ENCODE data around the gene AXDND1.

AXDND1 gene

GRCh38 chr1:179586107-179586823, 220.5 kb downstream of the AXDND1 start:
- H3K4me3 ChIP-seq (ENCODE audit: low read depth, low read length): peak overlapping the region; percentile 42
- peak; percentile 46 for TF ChIP-seq CTCF (IDR thresholded peaks at IDR 0.05; ENCODE audit: low read depth, low read length, missing control alignments)
- no peak for DNase-seq (ENCODE audit: low read depth)
- in situ Hi-C loops (cut with HindIII; ENCODE audit: low sequenced_read_pairs): no loop called here

- in situ Hi-C loops (cut with HindIII; ENCODE audit: low sequenced_read_pairs): no loop called here
- no peak for TF ChIP-seq CTCF (IDR thresholded peaks at IDR 0.05; ENCODE audit: low read depth, low read length, missing control alignments)
Observed at GRCh38 chr1:179587336-179587735, 221.6 kb downstream of the AXDND1 start.

GRCh38 chr1:179588425-179589024, 222.8 kb downstream of the AXDND1 start:
- in situ Hi-C loops (cut with HindIII; ENCODE audit: low sequenced_read_pairs): no loop called here
- H3K4me3 ChIP-seq (ENCODE audit: low read depth, low read length): no peak overlapping the region
- DNase-seq (ENCODE audit: low read depth): no peak
- no peak for TF ChIP-seq CTCF (IDR thresholded peaks at IDR 0.05; ENCODE audit: low read depth, low read length, missing control alignments)

More at GRCh38 chr1:179587336-179587735, 221.6 kb downstream of the AXDND1 start:
- no peak overlapping the region for H3K4me3 ChIP-seq (ENCODE audit: low read depth, low read length)
- DNase-seq (ENCODE audit: low read depth): no peak

GRCh38 chr1:179589509-179589908, 223.7 kb downstream of the AXDND1 start:
- in situ Hi-C loops (cut with HindIII; ENCODE audit: low sequenced_read_pairs): no loop called here
- no peak for TF ChIP-seq CTCF (IDR thresholded peaks at IDR 0.05; ENCODE audit: low read depth, low read length, missing control alignments)
- H3K4me3 ChIP-seq (ENCODE audit: low read depth, low read length): no peak overlapping the region
- DNase-seq (ENCODE audit: low read depth): no peak

- TF ChIP-seq CTCF (IDR thresholded peaks at IDR 0.05; ENCODE audit: low read depth, low read length, missing control alignments): no peak
- H3K4me3 ChIP-seq (ENCODE audit: low read depth, low read length): no peak overlapping the region
- no peak for DNase-seq (ENCODE audit: low read depth)
- in situ Hi-C loops (cut with HindIII; ENCODE audit: low sequenced_read_pairs): no loop called here
Observed at GRCh38 chr1:179590671-179591070, 224.9 kb downstream of the AXDND1 start.

GRCh38 chr1:179591253-179591591, 225.5 kb downstream of the AXDND1 start:
- in situ Hi-C loops (cut with HindIII; ENCODE audit: low sequenced_read_pairs): no loop called here
- TF ChIP-seq CTCF (IDR thresholded peaks at IDR 0.05; ENCODE audit: low read depth, low read length, missing control alignments): no peak
- H3K4me3 ChIP-seq (ENCODE audit: low read depth, low read length): peak overlapping the region; percentile 18
- DNase-seq (ENCODE audit: low read depth): no peak

Measured in astrocyte of the cerebellum (primary cell).